HG03571 (cell line): ENCODE results near the gene TAOK3.
"Not testable (repeated sequence)": the region's sequence is repeated elsewhere in the genome, so short reads cannot be mapped to it uniquely, and the experiment has no call there.

Experiments used
- ATAC-seq: cut with Tn5 transposase; IDR thresholded peaks from one replicate; pipeline ENCODE4 v1.9.1; 2021; ENCODE audit not compliant: unreplicated experiment

TAOK3 gene

GRCh38 chr12:118372541-118373495, at the start of gene TAOK3:
TSS of gene TAOK3 (minus strand) at chr12:118372907. CDS start at chr12:118255567, 117,340 bp downstream.
- ATAC-seq, result peak; percentile 86

- no peak for ATAC-seq
Measured at GRCh38 chr12:118420673-118421072, 48.0 kb upstream of the TAOK3 start.

DNA sequence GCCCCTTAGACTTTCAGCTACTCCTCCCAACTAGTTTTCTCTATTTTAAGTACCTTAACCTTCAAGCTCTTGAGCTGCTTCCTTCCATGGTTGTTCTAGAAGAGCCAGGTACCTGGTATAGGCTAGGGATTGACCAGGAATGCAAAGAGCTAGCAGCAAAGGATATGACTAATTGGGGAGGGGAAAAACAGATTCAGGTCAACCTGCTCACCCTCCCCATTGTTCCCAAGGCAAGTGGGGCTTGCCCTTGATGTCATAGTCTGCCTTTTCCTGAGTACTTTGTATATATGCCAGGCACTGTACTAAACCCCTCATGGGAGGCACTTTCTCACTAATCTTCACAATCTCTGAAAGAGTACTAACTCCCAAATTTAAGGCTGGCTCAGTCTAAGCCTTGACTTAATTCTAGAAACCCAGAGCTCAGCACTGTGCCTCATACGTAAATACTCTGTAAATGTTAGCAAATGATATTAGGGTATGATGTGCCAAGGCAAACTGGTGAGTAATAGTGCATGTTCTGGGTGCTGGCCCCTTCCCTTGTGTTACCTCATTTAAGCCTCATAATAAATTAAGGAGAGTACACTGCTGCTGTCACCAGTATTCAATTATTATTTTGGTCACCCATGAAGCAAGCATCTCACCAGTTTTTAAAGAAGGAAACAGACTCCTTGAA, 45.8 kb upstream of the TAOK3 start:
- no peak for ATAC-seq

GRCh38 chr12:118417942-118418341, 45.2 kb upstream of the TAOK3 start:
- no peak for ATAC-seq

- no peak for ATAC-seq
Measured at GRCh38 chr12:118409834-118410233, 37.1 kb upstream of the TAOK3 start.

DNA sequence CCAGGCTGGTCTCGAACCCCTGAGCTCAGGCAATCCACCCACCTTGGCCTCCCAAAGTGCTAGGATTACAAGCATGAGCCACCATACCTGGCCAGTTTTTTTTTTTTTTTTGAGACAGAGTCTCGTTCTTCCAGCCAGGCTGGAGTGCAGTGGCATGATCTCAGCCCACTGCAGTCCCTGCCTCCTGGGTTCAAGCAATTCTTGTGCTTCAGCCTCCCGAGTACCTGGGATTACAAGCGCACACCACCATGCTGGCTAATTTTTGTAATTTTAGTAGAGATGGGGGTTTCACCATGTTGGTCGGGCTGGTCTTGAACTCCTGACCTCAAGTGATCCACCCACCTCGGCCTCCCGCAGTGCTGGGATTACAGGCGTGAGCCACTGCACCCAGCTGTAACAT, 35.5 kb upstream of the TAOK3 start:
- not testable (repeated sequence) for ATAC-seq

DNA sequence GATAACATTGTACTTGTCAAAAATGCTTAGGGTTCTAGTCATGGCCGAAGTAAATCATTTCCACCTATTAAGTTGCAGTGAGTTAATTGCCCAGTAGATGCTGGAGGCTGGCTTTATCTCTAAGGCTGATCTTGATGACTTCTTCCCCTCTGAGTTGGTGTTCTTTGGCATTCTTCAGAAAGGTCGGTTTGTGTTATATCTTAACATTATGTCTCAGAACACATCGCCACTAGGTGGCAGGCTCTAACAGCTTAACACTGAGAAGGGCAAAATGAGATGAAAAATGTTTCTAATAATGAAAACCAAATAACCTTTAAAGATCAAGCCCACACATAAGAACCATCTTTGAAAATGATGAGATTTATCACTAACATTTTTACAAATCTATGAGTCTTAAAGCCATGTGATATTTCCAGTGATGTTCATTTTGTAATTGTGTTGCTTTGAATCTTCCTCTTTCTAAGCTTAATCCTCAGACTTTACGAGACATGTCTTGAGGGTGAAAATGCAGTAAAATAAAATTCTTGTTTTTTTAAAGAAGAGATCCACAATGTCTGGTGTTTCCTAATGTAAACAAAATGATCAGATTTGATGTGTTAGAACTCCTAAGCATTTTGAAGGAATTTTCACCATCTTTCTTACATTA, 32.3 kb upstream of the TAOK3 start:
- no peak for ATAC-seq

DNA sequence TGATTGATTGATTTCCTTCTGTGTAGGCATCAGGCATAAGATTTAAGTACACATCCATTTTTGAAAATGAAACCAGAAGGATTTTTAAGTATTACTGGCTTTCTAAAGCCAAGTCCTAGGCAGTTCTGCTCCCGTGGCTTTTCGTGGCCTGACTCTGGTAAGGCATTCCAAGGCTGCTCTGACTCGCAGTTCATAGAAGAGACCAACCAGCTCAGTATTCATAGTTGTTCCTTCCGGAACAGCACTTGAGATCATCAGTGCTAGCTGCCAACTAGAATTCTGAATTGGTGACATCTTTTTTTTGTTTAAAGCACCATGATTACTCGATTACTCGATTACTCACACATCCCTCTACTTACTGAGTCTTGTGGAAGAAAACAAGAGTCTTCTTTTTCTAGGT, 29.5 kb upstream of the TAOK3 start:
- no peak for ATAC-seq

- no peak for ATAC-seq
Measured at GRCh38 chr12:118398940-118399339, 26.2 kb upstream of the TAOK3 start.

DNA sequence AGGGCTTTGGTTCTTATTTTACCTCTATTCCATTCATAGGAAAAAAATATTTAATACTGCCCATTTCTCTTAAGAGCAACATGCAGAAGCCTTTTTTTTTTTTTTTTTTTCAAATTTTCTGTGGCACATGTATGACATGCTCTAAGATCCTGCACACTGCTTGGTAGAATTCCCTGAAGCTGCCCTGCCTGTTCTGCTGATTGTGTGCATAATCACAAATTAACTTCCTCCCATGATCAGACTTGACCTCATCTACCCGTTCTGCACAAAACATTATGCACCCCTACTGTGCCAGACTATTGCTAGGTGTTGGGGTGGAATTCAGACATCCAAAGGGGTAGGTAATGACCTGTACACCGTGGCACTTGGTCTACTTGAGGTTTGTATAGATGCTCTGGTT, 25.8 kb upstream of the TAOK3 start:
- no peak for ATAC-seq

GRCh38 chr12:118397708-118398440, 25.2 kb upstream of the TAOK3 start:
- ATAC-seq, result no peak

DNA sequence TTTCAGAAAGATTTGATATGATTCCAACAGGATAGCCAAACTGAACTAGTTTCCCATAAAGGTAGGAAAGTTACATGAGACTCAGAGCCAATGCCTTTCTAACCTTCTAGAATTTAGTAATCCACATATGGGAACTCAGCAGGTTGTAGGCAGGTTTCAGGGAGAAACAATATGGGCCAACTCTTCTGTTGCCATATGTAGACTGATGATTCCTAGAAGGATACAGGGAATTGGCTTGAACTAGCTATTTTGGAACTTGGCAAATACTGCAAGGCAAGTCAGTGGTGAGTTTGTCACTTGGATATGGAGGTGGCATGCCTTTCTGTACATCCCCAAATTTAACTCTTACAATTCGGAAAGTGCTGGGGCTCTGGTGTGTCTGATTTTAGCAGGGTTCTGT, 19.1 kb upstream of the TAOK3 start:
- ATAC-seq, result no peak

DNA sequence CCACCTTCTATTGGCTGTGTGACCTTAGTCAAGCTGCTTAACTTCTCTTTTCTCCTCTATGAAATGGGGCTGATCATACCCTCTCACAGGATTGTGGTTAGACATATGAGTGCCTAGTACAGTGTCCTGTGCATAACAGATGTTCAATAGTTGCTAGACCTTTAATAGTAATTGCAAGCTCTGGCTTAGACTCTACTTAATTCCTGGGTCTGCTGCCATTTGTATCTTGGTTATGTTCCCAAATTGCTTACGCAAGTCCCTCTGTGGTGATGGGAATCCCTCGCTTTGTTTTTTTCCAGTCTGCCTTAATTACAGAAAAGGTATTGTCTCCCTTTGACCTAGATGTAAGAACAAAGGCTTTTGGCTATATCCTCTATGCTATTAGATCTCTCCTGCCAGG, 18.7 kb upstream of the TAOK3 start:
- no peak for ATAC-seq

DNA sequence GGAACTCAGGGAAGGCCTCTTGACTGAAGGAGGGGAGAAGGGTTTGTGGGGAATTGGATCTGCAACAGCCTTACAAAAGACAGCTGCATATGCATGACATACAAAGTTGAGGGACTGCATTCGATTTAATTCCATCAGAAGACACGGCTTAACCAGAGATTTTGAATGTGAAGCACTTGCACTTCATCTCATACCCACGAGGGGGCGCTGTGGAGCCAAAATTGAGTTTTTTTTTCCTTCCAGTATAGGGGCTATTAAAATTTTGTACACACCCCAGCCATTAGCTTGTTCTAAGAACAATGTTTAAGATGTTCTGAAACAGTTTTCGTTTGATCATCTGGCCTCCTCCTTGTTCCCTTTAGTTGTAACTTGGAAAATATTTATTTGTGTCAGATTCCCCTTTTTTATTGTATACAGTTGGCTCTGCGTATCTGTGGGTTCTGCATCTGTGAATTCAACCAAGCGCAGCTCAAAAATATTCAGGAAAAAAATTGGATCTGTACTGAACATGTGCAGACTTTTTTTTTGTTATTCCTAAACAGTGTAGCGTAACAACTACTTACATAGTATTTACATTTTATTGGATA, 5.3 kb upstream of the TAOK3 start:
- no peak for ATAC-seq

DNA sequence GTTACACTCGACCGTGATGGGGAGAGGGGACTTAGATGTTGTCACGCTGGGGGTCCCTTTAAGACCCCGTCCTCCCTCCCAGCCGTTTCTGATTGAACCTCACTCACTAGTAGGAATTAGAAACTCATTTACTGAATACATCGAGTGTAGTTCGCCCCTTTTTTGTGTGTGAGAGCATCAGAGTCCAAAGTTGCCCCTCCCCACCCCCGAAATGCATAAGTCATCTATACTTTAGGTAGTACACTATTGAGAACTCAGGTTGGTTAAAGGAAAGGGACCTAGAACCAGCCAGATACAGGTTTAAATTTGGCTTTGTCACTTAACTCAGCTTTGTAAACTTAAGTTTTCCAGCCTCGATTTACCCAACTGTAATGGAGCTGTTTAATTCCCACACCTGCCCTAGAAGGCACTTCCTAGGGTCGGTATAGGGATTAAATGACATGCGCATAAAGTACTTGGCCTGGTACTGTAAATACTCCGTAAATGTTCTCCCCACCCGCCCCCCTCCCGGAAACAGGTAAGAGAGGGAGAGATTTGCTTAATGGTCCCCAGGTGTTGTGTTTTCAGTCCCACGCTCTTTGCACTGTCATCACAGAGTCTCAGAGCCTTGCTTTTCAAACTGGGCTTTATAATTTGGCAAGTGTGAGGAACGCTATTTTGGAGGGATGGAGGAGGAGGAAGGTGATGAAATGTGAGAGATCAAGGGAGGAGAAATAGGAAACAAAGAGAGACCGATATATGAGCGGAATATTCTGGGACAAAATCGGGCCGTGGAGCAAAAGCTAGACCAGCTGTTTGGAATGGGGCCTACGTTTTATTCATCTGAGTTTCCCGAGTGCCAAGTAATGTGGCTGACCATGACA, 4.5 kb upstream of the TAOK3 start:
- no peak for ATAC-seq

DNA sequence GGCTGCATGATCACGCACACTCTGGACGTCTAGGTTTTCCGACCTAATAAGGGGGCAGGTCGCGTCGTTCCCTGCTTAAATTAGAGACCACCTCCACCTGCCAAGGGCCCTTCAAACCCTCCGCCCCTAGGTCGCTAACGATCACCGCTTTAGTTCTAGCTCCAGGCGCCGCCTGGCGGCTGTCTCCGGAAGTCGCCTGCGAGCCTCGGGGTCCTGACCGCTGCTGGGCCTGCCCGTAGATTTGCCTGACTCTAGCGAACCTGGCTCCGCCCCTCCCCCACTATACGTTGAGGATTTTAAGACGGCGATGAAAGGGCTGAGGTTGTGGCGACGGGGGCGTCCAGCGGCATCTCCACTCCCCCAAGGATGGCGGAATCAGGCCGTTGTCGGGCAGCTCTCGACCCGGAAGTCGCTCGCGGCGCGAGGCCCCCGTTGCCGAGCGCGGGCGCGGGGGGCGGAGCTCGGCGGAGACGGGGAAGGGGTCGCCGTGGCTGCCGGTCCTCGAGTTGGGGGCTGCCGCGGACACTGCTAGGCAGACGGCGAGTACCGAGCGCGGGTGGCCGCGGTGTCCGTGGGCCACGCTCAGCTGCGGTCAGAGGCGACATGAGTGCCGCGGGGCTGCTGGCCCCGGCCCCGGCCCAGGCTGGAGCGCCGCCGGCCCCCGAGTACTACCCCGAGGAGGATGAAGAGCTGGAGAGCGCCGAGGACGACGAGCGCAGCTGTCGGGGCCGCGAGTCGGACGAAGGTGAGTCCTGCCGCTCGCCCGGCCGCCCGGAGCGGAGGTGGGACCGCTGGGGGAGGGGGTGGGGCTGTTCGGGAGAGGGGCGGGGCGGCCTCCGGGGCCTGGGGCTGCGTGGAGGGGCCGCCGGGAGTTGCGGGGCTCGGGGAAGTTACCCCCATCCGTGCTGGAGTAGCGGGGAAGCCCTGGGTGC, 3.6 kb upstream of the TAOK3 start, which contains the start of gene SUDS3:
Gene SUDS3 (plus strand): TSS at position 467 of the 932 bp plus-strand sequence. CDS start 137 bp downstream, at position 604.
- ATAC-seq, result peak; percentile 17

DNA sequence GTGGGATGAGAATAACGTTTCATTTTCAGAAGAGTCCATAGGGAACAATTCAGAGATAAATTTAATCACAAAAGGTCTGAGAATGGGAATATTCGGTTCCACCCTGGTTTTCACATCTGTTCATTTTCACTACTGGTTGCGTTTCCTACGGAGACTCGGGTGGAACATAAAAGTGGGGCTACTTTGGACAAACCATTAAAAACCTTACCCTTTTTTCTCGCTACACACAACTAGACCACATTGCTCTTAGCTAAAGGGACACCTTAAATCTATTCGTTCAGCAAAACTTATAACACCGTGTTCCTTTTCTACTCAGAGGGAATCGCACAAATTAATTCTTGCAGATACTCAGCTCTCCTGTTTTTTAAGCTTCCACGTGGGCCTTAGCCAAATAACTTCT, 2.6 kb upstream of the TAOK3 start:
- ATAC-seq, result no peak

DNA sequence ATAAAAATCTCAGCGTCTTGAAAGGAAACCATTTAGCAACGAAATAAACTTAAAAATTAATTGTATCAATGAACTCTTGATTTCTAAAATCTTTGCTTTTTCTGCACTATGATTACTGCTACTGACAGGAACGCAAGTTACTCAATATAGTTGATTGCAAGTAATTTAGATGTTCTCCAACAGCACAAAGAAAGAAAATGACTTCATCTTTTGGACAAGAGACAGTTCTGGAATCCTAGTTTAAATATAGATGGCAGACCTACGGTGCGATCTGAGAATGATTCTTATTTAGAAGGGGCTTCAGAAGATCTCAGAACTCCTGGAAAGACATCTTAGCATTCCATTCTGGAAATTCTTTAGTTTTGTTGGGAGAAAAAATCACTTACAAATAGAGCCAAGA, 2.2 kb upstream of the TAOK3 start:
- ATAC-seq, result no peak
